ENCODE measurements around the gene PRSS21.

DNA sequence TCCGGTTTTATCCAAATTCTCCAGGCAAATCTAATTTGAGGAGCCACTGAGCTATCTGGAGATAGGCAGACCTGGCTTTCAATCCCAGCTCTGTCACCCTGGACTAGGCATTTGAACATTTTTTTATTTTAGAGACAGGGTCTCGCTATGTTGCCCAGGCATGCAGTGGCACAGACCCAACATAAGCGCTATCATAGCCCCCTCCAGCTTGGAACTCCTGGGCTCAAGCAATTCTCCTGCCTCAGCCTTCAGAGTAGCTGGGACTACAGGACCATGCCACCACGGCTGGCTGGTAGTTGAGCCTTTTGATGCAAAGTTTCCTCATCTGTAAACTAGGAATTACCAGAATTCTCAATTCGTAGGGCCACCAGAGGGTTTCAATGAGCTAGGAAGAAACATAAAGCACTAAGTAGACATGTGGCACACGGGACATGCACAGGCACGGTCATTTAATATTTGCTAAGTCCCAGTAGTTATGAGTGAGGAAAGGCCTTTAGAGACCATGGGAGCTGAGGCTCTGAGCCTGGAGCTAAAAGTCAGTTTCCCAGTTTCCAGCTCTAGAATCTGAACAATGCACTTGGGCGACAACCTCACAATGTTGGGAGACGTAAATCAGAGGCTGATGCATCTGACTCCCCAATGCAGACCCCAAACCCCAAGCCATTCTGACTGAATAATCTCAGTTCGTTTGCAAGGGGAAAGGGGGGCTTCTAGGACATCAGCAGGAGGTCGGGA, 41.1 kb upstream of the PRSS21 start:
- TF ChIP-seq, protein P1, sequence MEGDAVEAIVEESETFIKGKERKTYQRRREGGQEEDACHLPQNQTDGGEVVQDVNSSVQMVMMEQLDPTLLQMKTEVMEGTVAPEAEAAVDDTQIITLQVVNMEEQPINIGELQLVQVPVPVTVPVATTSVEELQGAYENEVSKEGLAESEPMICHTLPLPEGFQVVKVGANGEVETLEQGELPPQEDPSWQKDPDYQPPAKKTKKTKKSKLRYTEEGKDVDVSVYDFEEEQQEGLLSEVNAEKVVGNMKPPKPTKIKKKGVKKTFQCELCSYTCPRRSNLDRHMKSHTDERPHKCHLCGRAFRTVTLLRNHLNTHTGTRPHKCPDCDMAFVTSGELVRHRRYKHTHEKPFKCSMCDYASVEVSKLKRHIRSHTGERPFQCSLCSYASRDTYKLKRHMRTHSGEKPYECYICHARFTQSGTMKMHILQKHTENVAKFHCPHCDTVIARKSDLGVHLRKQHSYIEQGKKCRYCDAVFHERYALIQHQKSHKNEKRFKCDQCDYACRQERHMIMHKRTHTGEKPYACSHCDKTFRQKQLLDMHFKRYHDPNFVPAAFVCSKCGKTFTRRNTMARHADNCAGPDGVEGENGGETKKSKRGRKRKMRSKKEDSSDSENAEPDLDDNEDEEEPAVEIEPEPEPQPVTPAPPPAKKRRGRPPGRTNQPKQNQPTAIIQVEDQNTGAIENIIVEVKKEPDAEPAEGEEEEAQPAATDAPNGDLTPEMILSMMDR (IDR thresholded peaks at IDR 0.05), result no peak
- TF ChIP-seq, protein P2, sequence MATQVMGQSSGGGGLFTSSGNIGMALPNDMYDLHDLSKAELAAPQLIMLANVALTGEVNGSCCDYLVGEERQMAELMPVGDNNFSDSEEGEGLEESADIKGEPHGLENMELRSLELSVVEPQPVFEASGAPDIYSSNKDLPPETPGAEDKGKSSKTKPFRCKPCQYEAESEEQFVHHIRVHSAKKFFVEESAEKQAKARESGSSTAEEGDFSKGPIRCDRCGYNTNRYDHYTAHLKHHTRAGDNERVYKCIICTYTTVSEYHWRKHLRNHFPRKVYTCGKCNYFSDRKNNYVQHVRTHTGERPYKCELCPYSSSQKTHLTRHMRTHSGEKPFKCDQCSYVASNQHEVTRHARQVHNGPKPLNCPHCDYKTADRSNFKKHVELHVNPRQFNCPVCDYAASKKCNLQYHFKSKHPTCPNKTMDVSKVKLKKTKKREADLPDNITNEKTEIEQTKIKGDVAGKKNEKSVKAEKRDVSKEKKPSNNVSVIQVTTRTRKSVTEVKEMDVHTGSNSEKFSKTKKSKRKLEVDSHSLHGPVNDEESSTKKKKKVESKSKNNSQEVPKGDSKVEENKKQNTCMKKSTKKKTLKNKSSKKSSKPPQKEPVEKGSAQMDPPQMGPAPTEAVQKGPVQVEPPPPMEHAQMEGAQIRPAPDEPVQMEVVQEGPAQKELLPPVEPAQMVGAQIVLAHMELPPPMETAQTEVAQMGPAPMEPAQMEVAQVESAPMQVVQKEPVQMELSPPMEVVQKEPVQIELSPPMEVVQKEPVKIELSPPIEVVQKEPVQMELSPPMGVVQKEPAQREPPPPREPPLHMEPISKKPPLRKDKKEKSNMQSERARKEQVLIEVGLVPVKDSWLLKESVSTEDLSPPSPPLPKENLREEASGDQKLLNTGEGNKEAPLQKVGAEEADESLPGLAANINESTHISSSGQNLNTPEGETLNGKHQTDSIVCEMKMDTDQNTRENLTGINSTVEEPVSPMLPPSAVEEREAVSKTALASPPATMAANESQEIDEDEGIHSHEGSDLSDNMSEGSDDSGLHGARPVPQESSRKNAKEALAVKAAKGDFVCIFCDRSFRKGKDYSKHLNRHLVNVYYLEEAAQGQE (IDR thresholded peaks at IDR 0.05; ENCODE audit: low read depth, low read length), result no peak
- TF ChIP-seq GABPA (IDR thresholded peaks at IDR 0.05; ENCODE audit: low read depth) (no peak), SMC3 (IDR thresholded peaks at IDR 0.05; ENCODE audit: low read depth, low read length) (no peak), POLR2AphosphoS5 (IDR thresholded peaks at IDR 0.05; ENCODE audit: low read depth, low read length) (no peak), FOSL2 (IDR thresholded peaks at IDR 0.05; ENCODE audit: borderline replicate concordance, low read depth) (no peak)
